ENCODE data around the gene IKBKE. TPM values are rescaled to one million over a fixed set of nuclear protein-coding genes. Genes with fewer than 3 reads are reported as not detected.

The IKBKE gene
- polyA plus RNA-seq, 1 donor (not counting 4 experiments of a cell fraction or from before 2014, with no cell fraction given), result 8.9 TPM

DNA sequence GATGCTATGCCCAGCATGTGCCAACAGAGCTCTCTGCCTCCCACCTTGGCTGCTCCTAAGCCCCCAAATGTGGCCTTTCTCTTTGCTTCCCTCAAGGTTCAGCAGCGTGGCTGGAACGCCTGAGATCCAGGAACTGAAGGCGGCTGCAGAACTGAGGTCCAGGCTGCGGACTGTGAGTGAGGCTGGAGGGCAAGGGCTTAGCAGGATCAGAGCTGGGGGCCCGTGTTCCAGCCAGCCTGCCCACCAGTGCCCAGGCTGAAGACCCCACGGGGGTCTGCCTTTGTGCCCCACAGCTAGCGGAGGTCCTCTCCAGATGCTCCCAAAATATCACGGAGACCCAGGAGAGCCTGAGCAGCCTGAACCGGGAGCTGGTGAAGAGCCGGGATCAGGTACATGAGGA is 14.6 kb downstream of the IKBKE start:
- FAIRE-seq, result no peak
- Histone ChIP-seq H3K36me3 (ENCODE audit: control insufficient read depth in 2 of 2, extremely low read depth in 1 of 2, insufficient read depth in 2 of 2, low read length in 2 of 2) (peaks cover 0 to 8% of the 10 kb centered on the region in 2 experiments), H3K9ac (ENCODE audit: control insufficient read depth, extremely low read depth, insufficient read depth, low read length) (no peak overlapping the region), H3K79me2 (ENCODE audit: control insufficient read depth, insufficient read depth, low read length) (no peaks in the 10 kb centered on the region), H3K9me3 (ENCODE audit: control insufficient read depth, low read depth, low read length) (no peaks in the 10 kb centered on the region), H3K9me1 (ENCODE audit: control insufficient read depth, extremely low read depth, insufficient read depth, low read length) (no peaks in the 10 kb centered on the region), H2AFZ (ENCODE audit: control insufficient read depth, low read length) (no peak overlapping the region), H4K20me1 (ENCODE audit: control insufficient read depth, extremely low read depth, insufficient read depth, low read length) (no peaks in the 10 kb centered on the region), H3K4me3 (ENCODE audit: control insufficient read depth in 2 of 3, extremely low read depth in 1 of 3, insufficient read depth in 2 of 3, low read depth in 1 of 3, low read length in 3 of 3) (no peak overlapping the region), H3K27ac (ENCODE audit: control insufficient read depth, insufficient read depth, low read length) (no peak overlapping the region), H3K4me1 (ENCODE audit: control insufficient read depth, extremely low read depth, insufficient read depth, low read length) (peaks cover 22% of the 10 kb centered on the region), H3K4me2 (ENCODE audit: control insufficient read depth, extremely low read depth, insufficient read depth, low read depth, low read length) (no peak overlapping the region), H3K27me3 (ENCODE audit: control insufficient read depth, extremely low read depth, insufficient read depth, low read length) (no peaks in the 10 kb centered on the region)
- no peak for DNase-seq (ENCODE audit: low read depth, low spot score)
- dilution Hi-C loops (cut with MboI; ENCODE audit: extremely low pct_ligation_motif_present, low sequenced_read_pairs), result no loop called here
- no peak for TF ChIP-seq EZH2 (IDR thresholded peaks at IDR 0.05; ENCODE audit: low read length)
- TF ChIP-seq, protein P1, sequence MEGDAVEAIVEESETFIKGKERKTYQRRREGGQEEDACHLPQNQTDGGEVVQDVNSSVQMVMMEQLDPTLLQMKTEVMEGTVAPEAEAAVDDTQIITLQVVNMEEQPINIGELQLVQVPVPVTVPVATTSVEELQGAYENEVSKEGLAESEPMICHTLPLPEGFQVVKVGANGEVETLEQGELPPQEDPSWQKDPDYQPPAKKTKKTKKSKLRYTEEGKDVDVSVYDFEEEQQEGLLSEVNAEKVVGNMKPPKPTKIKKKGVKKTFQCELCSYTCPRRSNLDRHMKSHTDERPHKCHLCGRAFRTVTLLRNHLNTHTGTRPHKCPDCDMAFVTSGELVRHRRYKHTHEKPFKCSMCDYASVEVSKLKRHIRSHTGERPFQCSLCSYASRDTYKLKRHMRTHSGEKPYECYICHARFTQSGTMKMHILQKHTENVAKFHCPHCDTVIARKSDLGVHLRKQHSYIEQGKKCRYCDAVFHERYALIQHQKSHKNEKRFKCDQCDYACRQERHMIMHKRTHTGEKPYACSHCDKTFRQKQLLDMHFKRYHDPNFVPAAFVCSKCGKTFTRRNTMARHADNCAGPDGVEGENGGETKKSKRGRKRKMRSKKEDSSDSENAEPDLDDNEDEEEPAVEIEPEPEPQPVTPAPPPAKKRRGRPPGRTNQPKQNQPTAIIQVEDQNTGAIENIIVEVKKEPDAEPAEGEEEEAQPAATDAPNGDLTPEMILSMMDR (optimal IDR thresholded peaks at IDR 0.05 in 1 of 3, IDR thresholded peaks at IDR 0.05 in 1 of 3, conservative IDR thresholded peaks at IDR 0.05 in 1 of 3; ENCODE audit: extremely low read depth in 1 of 3, insufficient read depth in 2 of 3, low read length in 3 of 3), result no peak

DNA sequence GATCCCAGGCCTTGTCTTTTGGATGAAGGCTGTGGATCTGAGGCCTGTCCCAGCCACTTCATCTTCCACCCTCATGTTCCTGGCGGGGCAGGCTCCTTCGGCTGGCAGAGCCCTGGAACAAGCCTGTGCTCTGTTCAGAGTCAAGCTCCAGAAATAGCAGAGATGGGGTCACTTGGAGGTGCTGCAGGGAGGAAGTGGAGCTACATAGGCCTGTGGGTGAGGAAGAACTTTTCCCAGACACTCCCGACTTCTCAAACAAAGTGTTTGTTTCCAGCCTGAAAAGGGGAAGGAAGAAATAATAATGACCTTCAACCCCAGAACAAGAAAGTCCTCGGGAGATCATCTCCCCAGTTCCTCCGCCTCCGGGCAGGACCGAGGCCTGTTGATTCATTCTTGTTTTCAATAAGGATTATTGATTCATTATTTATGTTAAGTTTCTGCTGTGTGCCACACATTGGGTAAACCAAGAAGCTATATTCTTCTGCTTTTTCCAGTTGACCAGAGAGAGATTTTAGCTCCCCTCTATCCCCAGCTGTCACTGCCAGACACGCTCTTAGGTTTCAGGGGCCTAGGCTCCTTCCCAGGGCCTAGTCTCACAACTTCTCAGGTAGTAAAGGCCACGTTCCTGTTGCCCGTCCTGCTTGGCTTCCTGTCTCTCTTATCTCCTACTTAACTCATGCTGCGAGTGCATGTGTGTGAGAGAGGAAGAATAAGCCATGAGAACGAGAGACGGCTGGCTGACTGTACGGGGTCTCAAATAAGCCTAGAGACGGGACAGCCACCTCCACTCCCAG is 16.9 kb downstream of the IKBKE start:
- no peak for FAIRE-seq
- no peak overlapping the region for H3K4me2 ChIP-seq (ENCODE audit: control insufficient read depth, extremely low read depth, insufficient read depth, low read depth, low read length)
- peaks cover 0 to 14% of the 10 kb centered on the region in 2 experiments for H3K36me3 ChIP-seq (ENCODE audit: control insufficient read depth in 2 of 2, extremely low read depth in 1 of 2, insufficient read depth in 2 of 2, low read length in 2 of 2)
- no peaks in the 10 kb centered on the region for H4K20me1 ChIP-seq (ENCODE audit: control insufficient read depth, extremely low read depth, insufficient read depth, low read length)
- H3K4me1 ChIP-seq (ENCODE audit: control insufficient read depth, extremely low read depth, insufficient read depth, low read length), result peaks cover 11% of the 10 kb centered on the region
- H3K27ac ChIP-seq (ENCODE audit: control insufficient read depth, insufficient read depth, low read length), result no peak overlapping the region
- H3K79me2 ChIP-seq (ENCODE audit: control insufficient read depth, insufficient read depth, low read length), result no peaks in the 10 kb centered on the region
- TF ChIP-seq EZH2 (IDR thresholded peaks at IDR 0.05; ENCODE audit: low read length), result no peak
- TF ChIP-seq, protein P1 (optimal IDR thresholded peaks at IDR 0.05 in 1 of 3, IDR thresholded peaks at IDR 0.05 in 1 of 3, conservative IDR thresholded peaks at IDR 0.05 in 1 of 3; ENCODE audit: extremely low read depth in 1 of 3, insufficient read depth in 2 of 3, low read length in 3 of 3), result no peak
- H3K9me3 ChIP-seq (ENCODE audit: control insufficient read depth, low read depth, low read length), result no peaks in the 10 kb centered on the region
- H3K9ac ChIP-seq (ENCODE audit: control insufficient read depth, extremely low read depth, insufficient read depth, low read length), result no peak overlapping the region
- no peak overlapping the region for H2AFZ ChIP-seq (ENCODE audit: control insufficient read depth, low read length)
- dilution Hi-C loops (cut with MboI; ENCODE audit: extremely low pct_ligation_motif_present, low sequenced_read_pairs), result no loop called here
- no peaks in the 10 kb centered on the region for H3K27me3 ChIP-seq (ENCODE audit: control insufficient read depth, extremely low read depth, insufficient read depth, low read length)
- no peak overlapping the region for H3K4me3 ChIP-seq (ENCODE audit: control insufficient read depth in 2 of 3, extremely low read depth in 1 of 3, insufficient read depth in 2 of 3, low read depth in 1 of 3, low read length in 3 of 3)
- no peak for DNase-seq (ENCODE audit: low read depth, low spot score)
- no peaks in the 10 kb centered on the region for H3K9me1 ChIP-seq (ENCODE audit: control insufficient read depth, extremely low read depth, insufficient read depth, low read length)

Measured in keratinocyte (primary cell).